Right lung (tissue), 5 donors: ENCODE results near the gene MSX2. TPM values are rescaled to one million over a fixed set of nuclear protein-coding genes. Genes with fewer than 3 reads are reported as not detected.

Source experiments
- DNase-seq, 2 donors: peaks; one replicate each; pipeline ENCODE4 v3.0.0-alpha.2; 2013
- polyA plus RNA-seq, 5 donors: library from polyadenylated mRNA; unstranded; fragments of 120-200 nt; gene quantifications; one replicate each; pipeline versions ENCODE4 v1.2.1 to v1.2.3, GENCODE V29; 2013; ENCODE audit warnings: inconsistent platforms in 1 of 5, low replicate concordance in 1 of 5; ENCODE audit not compliant: insufficient read length in 5 of 5, insufficient read depth in 1 of 5

MSX2 gene
- polyA plus RNA-seq, 5 donors: 0.72 to 2.5 (median 1.1) TPM

DNA sequence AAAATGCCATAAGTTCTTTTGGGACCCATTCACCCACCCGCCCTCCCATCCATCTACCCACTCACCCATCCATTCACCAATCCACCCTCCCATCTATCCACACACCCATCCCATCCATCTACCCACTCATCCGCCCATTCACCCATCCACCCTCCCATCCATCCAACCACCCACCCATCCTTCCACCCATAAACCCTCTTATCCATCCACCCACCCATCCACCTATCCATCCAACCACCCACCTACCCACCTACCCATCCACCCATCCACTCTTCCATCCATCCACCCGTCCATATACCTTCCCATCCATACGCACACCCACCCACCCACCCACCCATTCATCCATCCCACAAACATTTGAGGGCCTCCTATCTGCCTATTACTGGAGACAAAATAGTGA, 43.3 kb downstream of the MSX2 start:
- no peak for DNase-seq

DNA sequence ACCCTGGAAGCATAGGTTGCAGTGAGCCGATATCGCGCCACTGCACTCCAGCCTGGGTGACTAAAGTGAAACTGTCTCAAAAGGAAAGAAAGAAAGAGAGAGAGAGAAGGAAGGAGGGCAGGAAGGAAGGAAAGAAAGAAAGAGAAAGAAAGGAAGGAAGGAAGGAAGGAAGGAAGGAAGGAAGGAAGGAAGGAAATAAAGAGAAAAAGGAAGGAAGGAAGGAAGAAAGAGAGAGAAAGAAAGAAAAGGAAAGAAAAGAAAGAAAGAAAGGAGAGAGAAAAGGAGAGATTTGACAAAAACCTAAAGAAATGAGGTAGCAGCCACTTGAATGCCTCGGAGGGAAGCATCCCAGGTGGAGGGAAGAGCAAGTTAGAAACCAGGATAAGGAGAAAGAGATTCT, 44.6 kb downstream of the MSX2 start:
- no peak for DNase-seq

DNA sequence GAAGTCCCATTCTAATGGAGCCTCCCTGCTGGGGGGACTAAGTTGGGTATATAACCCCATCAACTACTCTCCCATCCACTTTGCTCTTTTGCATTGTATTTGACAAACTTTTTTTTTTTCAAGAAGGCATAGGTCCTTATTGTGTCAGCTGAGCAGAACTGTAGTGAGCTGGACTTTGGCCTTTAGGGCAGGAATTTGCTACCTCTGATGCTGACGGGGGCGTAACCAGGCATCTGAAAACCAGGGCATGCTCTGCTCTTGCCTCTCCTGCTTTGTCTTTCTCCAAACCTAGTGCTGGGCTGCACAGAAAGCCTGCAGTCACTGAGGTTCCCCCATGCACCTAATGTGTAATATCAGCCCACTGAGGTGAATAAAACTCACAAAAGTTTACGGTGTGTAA, 49.0 kb downstream of the MSX2 start:
- no peak for DNase-seq

DNA sequence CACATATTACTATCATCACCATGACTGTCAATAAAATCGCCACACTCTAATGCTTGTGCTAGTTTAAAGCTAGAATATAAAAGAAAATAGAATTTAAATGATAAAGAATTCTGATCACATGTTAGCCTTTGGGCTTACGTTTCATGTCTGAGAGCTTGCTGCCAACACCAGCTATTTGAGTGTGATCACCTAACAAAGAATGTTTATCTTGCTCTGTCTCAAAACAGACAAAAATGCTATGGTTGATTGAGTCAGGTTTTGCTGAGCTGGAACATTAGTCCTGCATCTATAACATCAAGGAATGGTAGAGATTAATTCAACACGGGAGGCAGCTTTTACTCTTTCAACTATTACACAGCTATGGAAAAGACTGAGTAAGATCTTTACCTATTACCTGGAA, 50.7 kb downstream of the MSX2 start:
- DNase-seq: no peak

DNA sequence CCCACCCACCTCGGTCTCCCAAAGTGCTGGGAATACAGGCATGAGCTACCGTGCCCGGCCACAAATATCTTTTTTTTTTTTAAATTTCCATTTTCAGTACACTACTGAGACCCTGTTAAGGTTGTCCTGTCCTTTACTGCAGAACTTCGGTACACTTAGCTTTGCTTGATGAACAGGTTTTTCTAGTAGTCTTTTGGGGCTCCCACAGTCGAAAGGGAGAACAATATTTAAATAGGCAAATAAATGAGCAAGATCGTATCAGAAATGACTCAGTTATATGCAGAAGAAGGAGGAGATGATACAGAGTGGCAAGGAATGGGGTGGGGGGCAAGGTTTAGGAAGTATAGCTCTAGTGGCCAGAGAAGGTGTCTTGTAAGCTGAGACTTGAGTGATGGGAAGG, 52.7 kb downstream of the MSX2 start:
- DNase-seq: no peak

DNA sequence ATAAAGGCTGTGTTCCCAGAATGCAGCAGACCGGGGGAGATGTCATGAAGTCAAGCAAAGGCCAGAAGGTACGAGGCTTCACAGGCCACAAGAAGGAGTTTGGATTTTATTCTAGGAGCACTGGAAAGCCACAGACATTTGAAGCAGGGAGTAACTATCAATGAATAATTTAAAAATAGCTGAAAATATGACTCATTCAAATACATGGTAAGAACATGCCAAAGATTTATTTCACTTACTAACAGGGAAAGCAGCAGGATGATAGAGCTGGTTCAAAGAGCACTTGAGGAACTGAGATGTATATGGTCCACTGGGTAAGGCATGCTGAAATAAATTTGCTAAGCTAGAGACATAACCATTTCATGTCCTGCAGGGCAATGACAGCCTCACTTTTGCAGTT, 53.2 kb downstream of the MSX2 start:
- no peak for DNase-seq
